Activated T-cell treated with anti-CD3 and anti-CD28 coated beads for 1 hour (primary cell): ENCODE measurements around the gene ACTMAP.
"Not testable (repeated sequence)": the region's sequence is repeated elsewhere in the genome, so short reads cannot be mapped to it uniquely, and the experiment has no call there.

ENCODE experiments used
- DNase-seq: peaks from one replicate; pipeline ENCODE4 v3.0.0-alpha.2; 2020; ENCODE audit warnings: low read depth

Gene ACTMAP

DNA sequence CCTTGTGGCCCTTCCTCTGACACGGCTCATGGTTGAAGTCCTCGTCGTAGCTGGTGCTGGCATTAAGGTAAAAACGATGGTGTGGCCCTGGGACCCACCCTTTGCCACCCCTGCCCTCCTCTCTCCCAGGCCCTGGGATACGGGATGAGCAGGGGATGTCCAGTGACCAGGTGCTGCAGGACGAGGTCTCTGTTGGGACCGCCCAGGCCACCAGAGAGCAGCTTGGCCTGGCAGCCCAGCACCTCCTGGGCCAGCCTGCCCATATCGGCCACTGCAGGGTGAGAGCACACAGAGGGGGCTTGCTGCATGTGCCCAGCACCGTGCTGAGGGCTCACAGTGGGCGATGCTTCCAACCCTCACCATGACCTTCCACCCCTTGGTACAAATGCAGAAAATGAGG, 6.4 kb downstream of the ACTMAP start:
- DNase-seq, result no peak

DNA sequence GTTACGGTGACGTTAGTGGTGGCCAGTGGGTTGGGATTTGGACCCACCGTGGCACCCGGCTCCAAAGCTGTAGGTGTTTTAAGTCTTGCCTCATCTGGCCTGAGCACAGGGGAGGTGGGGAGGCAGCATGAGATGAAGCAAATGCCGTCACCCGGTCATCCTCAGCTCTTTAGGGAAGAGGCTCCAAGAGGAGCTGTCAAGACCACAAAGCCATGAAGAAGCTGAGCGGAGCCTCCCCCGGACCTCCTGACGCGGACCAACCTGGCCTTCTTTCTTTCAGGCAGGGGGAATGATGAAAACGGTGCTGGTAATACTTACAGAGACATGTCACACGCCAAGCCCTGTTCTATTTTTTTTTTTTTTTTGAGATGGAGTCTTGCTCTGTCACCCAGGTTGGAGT, 7.4 kb downstream of the ACTMAP start:
- DNase-seq, result no peak

DNA sequence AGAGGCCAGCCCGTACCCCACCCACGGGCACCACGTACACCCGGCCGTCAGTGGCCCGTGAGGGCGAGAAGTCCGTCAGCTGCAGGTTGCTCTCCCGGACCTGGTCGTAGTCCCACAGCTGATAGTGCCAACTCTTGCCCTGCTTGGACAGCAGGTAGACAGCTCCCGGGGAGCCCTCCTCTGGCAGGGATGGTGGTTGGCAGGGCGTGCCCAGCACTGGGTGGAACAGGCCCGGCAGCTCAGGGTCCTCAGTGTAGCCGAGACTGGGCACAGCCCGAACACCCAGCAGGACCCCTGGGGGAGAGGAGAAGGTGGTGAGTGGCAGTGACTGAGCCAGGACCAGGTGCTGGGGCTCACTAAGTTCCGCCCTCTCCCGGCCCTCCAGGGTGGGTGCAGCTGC, 7.8 kb downstream of the ACTMAP start:
- DNase-seq, result no peak

DNA sequence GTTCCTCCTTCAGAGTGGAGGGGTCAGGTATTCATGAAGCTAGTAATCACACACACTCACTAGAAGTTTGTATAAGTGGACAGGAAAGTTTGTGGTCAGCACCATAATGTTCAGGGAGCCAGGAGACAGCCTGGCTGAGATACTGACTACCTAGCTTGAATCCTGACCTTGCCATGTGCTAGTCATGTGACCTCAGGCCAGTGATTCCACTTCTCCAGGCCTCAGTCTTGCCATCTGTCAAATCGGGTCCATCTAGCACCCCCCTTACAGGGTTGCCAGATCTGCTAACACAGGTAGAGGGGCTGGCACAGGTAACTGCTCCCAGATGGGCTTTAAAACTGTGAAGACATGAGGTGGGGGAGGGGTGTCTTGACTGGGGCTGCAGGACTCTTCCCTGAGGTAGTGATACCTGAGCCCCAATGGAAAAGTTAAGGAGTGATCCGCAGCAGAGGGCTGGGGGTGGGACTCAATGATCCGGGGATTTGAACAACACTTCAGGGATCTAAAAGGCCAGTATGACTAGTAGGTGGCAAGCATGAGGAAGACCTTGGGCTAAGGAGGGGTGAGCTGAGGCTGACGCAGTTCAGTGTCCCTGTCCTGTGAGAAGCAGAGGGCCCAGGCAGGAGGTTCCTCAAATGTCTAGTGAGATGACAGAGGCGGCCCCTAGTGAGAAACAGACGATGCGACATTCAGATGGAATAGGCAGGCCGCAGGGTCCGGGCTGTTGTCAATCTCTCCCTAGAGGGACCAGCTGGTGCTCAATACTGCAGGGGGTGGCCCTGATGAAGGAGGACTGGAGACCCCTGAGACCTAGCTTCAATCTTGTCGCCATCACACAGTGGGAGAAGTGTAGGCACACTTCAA, 8.5 kb downstream of the ACTMAP start:
- no peak for DNase-seq

- DNase-seq, result no peak
Observed at GRCh38 chr19:40740747-40741146, 9.5 kb downstream of the ACTMAP start.

- no peak for DNase-seq
Observed at GRCh38 chr19:40739871-40740703, 10.2 kb downstream of the ACTMAP start.

- no peak for DNase-seq
Observed at GRCh38 chr19:40739030-40739839, 11.0 kb downstream of the ACTMAP start.

DNA sequence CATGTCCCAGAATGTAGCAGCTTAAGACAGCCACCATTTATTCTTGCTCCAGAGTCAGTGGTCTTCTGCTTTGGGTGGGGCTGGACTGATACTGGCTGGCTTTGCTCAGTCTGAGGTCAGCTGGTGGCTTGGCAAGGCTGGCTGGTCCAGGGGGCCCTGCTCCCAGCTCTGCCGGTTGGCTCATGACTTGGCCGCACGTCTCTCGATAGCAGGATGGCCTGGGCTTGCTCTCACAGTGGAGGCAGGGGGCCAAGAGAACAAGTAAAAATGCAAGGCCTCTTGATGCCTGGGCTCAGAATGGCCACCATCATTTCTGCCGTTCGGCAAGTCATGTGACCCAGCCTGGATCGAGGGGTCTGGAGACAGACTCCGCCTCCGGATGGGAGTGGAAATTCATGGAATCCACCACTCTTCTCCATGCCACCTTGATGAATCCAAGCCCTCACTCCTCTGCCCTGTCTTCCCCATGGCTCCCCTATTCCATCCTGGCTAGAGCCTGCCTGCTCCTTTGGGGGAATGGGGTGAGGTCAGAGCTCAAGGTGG, 13.1 kb downstream of the ACTMAP start:
- no peak for DNase-seq

DNA sequence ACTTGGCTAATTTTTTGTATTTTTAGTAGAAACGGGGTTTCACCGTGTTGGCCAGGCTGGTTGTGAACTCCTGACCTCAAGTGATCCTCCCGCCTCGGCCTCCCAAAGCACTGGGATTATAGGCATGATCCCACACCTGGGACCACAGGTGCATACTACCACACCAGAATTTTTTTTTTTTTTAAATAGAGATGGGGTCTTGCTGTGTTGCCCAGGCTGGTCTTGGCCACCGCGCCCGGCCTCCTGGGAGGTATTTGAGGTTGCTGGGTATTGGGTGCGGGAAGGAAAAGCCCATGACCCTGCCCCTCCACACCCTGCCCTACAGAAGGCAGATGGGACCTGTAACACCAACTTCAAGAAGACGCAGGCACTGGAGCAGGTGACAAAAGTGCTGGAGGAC, 13.6 kb downstream of the ACTMAP start:
- no peak for DNase-seq

- DNase-seq, result no peak
Observed at GRCh38 chr19:40735013-40735771, 15.1 kb downstream of the ACTMAP start.

GRCh38 chr19:40733149-40733548, 17.1 kb downstream of the ACTMAP start:
- no peak for DNase-seq

- DNase-seq, result not testable (repeated sequence)
Observed at GRCh38 chr19:40732304-40732703, 18.0 kb downstream of the ACTMAP start.

DNA sequence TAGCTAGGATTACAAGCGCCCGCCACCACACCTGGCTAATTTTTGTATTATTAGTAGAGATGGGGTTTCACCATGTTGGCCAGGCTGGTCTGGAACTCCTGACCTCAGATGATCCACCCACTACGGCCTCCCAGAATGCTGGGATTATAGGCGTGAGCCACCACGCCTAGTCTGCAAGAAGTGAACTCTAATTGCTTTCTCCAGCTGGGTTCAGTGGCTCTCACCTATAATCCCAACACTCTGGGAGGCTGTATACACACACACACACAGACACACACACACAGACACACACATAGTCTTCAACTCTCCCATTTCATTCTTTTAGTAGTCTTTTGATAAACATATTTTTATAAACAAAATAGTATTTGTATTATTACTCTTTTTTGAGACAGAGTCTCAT, 20.2 kb downstream of the ACTMAP start:
- not testable (repeated sequence) for DNase-seq

- no peak for DNase-seq
Observed at GRCh38 chr19:40726279-40726678, 24.0 kb downstream of the ACTMAP start.

DNA sequence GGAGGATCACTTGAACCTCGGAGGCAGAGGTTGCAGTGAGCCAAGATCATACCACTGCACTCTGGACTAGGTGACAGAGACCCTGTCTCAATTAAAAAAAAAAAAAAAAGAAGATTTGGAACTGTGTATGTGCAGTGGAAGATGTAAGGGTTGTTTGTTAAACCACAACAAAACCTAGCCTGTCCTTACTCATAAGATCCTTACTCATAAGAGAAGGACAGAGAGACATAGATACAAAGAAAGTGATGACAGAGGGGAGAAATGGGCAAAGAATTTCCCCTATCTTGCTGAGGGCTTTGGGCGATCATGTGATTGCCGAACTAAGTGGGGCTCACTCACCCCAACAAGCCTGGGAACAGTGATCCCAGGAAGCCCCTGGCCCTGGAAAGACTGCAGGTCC, 25.4 kb downstream of the ACTMAP start:
- no peak for DNase-seq

DNA sequence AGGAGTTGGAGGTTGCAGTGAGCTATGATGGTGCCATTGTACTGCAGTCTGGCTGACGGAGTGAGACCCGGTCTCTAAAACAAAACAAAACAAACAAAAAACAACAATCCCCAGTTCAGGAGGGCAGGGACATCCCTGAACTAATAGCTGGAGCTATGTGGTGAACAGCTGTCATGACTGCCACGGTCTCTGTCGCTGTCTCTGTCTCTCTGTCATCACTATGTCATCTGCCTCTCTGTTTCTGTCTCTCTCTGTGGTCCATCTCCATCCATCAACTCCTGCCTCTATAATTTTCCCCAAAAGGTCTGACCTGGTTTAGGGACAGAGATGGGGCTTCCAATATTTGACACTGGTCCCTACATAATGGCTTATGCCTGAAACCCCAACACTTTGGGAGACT, 26.0 kb downstream of the ACTMAP start:
- DNase-seq, result no peak

GRCh38 chr19:40723661-40724254, 26.5 kb downstream of the ACTMAP start:
- DNase-seq, result no peak

DNA sequence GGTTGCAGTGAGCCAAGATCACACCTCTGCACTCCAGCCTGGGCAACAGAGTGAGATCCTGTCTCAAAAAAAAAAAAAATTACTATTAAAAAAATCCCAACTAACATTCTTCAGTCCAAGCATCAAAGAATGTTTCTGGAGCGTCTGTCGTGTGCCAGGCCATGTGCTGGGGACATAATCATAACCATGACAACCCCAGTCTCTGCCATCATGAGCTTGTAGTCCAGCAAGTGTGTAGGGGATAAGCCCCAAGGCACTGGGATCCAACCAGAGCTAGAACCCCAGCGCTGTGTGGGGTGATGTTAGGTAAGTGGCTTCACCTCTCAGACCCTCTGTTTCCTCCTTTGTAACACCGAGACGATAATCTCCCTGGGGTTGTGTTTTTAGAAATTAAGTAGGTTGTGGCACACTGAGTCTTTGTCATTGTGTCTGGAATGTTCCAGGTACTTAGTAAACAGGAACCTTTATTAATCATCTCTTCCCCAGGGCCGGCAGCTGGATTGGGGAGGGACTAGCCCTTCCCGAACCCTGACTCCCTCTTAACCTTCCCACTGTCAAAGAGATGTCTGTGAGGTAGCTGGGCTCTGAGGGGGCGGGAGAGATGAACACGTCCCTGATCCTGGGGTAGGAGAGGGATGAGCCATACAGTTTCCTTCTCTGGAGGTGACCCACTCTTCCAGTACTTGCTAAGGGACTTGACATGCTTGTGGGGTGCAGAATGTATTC, 28.2 kb downstream of the ACTMAP start:
- no peak for DNase-seq

- no peak for DNase-seq
Observed at GRCh38 chr19:40721140-40721486, 29.2 kb downstream of the ACTMAP start.

- DNase-seq, result no peak
Observed at GRCh38 chr19:40719414-40719894, 30.8 kb downstream of the ACTMAP start.
